Activated effector memory CD4-positive, alpha-beta T cell treated with anti-CD3 and anti-CD28 coated beads, Interleukin-2, amount 50 U/mL, for 16 hours (primary cell): ENCODE results near the gene UNCX.
"Not testable (repeated sequence)": the region's sequence is repeated elsewhere in the genome, so short reads cannot be mapped to it uniquely, and the experiment has no call there.

Experiments
- DNase-seq: peaks from one replicate; pipeline ENCODE4 v3.0.0-alpha.2; 2020

The UNCX gene

DNA sequence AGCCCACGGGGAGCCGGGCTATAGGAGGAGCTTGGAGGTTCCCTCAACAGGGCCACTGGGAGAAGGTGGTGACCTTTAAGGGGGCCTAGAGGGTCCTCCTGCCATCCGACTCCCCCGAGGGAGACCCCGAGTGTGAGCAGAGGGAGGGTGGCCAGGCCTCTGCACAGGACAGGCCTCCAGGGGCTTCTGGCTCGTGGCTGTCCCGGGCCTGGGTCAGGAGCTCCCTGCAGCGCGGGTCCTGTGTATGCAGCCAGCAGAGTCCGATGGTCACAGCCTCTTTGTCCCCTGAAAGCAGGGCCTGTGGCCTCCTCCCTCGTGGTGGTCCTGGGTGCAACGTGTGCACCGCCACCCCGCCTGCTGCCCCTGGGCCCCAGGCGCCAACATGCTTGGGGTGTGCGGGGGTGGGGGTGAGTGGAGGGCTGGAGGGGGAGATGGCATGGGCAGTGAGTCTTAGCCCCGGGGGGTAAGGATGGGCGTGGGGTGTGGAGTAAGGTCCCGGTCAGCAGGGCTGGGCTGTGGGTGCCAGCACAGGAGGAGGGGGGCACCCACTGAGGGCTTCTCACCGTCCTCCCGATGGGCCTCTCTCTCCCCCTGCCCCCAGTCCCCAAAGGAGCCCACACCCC, 27.1 kb downstream of the UNCX start:
- DNase-seq: no peak

GRCh38 chr7:1260244-1260635, 27.6 kb downstream of the UNCX start:
- DNase-seq: no peak

GRCh38 chr7:1261036-1261435, 28.4 kb downstream of the UNCX start:
- not testable (repeated sequence) for DNase-seq

DNA sequence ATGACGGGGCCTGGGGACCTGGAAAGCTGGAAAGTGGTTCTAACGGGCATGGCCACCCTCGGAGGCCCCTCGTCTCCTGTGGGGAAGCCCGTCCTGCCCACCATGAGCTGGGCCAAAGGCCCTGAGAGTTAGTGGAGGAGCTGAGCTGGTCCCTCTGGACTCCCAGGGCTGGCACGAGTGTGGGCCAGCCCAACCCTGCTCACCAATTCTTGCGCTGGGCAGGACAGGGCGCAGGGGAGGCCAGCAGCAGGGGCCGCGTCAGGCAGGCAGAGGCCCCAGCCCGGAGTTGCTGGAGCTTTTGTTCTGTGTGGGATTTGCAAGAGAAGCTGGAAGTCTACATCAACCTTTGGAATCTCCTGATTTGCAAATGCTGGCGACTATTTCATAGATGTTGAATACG, 29.8 kb downstream of the UNCX start:
- DNase-seq: no peak

- DNase-seq: no peak
Measured at GRCh38 chr7:1263391-1263951, 30.8 kb downstream of the UNCX start.

- DNase-seq: no peak
Measured at GRCh38 chr7:1264345-1265280, 31.9 kb downstream of the UNCX start.

DNA sequence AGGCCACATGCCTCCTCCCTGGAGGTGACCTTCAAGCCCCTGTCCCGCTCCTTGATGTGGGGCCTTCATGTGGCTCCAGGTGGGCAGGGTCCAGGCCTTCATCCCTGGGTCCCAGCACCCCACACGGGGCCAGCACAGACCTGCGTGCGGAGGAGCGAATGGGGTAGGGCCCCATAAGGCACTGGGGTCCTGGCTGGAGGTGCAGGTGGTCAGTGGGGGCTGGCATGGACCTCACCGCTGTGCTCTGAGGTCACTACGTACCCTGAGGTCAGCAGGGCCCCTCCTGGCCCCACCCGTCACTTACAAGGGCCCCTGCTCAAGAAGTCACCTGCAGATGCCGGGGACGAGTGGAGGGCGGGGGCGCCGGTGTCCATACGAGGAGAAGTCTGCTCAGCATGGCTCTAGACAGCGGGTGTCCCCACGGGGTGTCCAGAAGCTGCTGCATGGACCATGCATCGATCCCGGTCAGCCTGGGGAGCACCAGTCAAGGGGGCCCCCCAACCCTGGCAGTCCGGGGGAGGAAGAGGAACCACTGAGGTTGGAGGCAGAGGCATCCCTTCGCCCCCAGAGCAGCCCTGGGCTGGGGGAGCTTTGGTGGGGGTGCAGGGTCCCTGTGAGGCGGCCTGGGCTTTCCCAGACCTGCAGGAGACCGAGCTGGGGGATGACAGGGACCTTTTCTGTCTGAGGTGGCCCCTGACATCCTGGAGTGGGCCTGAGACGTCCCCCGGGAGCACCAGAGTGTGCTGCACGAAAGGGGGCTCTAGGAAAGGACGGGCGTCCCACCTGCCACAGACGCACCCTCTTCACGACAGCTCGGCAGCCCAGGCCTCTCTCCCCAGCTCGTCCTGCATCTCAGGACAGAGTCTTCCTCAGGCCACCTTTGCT, 34.6 kb downstream of the UNCX start:
- no peak for DNase-seq

- no peak for DNase-seq
Measured at GRCh38 chr7:1268076-1268815, 35.6 kb downstream of the UNCX start.

DNA sequence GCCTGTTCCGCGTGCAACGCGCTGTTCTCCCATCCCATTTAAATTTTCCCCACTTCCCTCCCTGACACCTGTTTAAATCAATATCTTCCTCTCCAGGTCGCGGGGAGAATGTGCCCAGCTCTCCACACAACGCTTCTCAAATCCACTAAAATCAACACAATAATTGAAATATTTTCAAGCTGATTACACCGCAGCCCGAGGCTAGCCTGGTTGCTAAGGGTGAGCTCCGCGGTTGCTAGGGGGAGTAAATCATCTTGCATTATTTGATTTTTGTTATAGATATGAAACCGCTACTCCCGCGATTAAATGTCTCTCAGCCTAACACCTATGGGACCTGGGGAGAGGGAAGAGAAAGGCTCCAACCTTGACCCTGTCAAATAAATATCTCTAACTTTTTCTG, 36.2 kb downstream of the UNCX start:
- no peak for DNase-seq

DNA sequence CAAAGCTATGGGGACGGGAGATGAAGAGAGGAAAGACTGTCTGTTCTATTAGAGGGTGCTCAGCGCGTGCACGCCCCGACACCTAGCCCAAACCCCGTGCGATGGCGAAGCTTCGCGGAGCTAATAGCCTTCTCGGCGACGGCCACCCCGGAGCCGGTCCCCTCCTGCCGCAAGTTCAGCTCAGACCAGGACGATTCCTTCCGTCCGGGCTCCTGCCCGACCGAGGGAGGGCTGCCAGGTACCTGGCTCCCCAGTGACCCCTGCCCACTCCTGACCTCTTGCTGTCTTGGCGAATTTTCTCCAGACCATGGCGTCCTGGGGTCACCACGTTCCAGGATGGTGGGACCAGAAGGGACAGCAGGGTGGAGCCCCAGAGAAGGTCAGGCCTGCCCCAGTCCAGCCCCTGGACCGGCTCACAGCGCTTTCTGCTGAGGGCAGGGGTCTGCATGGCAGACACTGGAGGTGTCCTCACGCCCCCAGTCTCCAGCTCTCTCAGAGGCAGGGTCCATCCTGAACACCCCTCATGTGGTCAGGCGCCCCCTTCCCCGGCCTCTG, 36.7 kb downstream of the UNCX start:
- no peak for DNase-seq

- no peak for DNase-seq
Measured at GRCh38 chr7:1270181-1270580, 37.5 kb downstream of the UNCX start.

- no peak for DNase-seq
Measured at GRCh38 chr7:1271046-1271445, 38.4 kb downstream of the UNCX start.

- DNase-seq: no peak
Measured at GRCh38 chr7:1271656-1272055, 39.0 kb downstream of the UNCX start.

DNA sequence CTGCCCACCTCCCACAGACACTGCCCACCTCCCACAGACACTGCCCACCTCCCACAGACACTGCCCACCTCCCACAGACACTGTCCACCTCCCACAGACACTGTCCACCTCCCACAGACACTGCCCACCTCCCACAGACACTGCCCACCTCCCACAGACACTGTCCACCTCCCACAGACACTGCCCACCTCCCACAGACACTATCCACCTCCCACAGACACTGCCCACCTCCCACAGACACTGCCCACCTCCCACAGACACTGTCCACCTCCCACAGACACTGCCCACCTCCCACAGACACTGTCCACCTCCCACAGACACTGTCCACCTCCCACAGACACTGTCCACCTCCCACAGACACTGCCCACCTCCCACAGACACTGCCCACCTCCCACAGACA, 39.5 kb downstream of the UNCX start:
- not testable (repeated sequence) for DNase-seq

- DNase-seq: no peak
Measured at GRCh38 chr7:1274121-1274875, 41.6 kb downstream of the UNCX start.

GRCh38 chr7:1274876-1275375, 42.3 kb downstream of the UNCX start:
- no peak for DNase-seq

- DNase-seq: no peak
Measured at GRCh38 chr7:1275451-1276381, 43.0 kb downstream of the UNCX start.

DNA sequence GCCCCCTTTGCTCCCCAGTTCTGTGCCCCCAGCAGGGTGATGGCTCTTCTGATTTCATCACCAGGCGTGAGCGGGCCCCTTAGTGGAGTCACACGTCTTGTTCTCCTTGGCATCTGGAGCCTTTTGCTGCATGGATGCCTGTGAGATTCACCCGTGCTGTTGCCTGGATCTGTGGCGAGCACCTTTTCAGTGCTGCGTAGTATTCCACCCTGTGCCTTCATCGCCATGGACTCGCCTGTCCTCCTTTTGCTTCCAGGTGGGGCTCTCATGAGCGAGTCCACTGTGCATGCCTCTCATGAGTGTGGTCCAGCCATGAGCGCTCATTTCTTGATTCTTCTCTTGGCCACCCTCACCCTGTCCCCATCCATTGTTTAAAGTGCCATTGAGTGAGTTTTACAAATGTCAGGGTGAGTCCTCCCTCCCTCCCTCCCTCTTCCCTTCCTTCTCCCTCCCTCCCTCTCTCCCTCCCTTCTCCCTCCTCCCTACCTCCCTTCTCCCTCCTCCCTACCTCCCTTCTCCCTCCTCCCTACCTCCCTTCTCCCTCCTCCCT, 44.0 kb downstream of the UNCX start:
- no peak for DNase-seq

DNA sequence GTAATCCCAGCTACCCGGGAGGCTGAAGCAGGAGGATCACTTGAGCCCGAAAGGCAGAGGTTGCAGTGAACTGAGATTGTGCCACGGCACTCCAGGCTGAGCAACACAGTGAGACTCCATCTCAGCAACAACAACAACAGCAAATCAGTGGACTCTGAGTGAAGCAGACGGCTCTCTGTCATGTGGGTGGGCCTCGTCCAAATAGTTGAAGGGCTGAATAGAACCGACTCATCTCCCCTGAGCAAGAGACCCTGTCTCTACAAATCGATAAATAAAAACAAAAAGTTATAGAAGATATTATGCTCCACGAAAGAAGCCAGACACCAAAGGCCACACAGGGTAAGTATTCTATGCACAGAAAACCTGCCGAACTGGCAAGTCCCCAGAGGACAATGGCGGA, 45.9 kb downstream of the UNCX start:
- no peak for DNase-seq

- DNase-seq: no peak
Measured at GRCh38 chr7:1279041-1279440, 46.4 kb downstream of the UNCX start.
